IMR-90 (cell line): ENCODE measurements around the gene HECW1. TPM values are rescaled to one million over a fixed set of nuclear protein-coding genes. Genes with fewer than 3 reads are reported as not detected.

Experiments
- ATAC-seq: fragments of 200-7000 bp; cut with Tn5 transposase; 2 replicates; pipeline ENCODE4 v1.9.1; 2020; ENCODE audit warnings: low read depth, mild to moderate bottlenecking, moderate library complexity
- BruUV-seq: library from RNA; stranded (reverse); fragments of 400-500 nt; replicated peaks from 2 replicates; lab custom pipeline; 2021; lab: Mats Ljungman, UMichigan
- CTCF ChIA-PET: fragments of 300-600 bp; formaldehyde crosslinking; extraction: SDS; loops from one replicate; lab custom pipeline; 2021; ENCODE audit warnings: antibody characterized with exemption; lab: Yijun Ruan, JAX
- POLR2A ChIA-PET: fragments of 300-600 bp; sonication (Branson Sonifier 250); formaldehyde crosslinking; loops from one replicate; lab custom pipeline; 2022; ENCODE audit warnings: antibody characterized with exemption; ENCODE audit not compliant: unreplicated experiment; lab: Charles Lee
- DNase-seq: peaks from one replicate; pipeline ENCODE4 v3.0.0; 2013
- H2AFZ ChIP-seq: replicated peaks from 2 replicates; pipeline ENCODE3; 2013; ENCODE audit warnings: low read length, mild to moderate bottlenecking; ENCODE audit not compliant: poor library complexity
- H2AK5ac ChIP-seq: 2 replicates; pipeline ENCODE4 v1.6.1; 2013; ENCODE audit warnings: low read depth, low read length, inconsistent platforms
- H2AK9ac ChIP-seq: replicated peaks from 2 replicates; pipeline ENCODE3; 2013; ENCODE audit warnings: mild to moderate bottlenecking, low read depth, low read length, moderate library complexity; ENCODE audit not compliant: poor library complexity
- H2BK120ac ChIP-seq: 2 replicates; pipeline ENCODE4 v1.6.1; 2013; ENCODE audit warnings: low read depth, low read length, inconsistent platforms
- H2BK15ac ChIP-seq: 3 replicates; pipeline ENCODE4 v1.6.1; 2013; ENCODE audit warnings: low read depth, low read length, inconsistent platforms
- H2BK20ac ChIP-seq: 2 replicates; pipeline ENCODE4 v1.6.1; 2013; ENCODE audit warnings: low read depth, mild to moderate bottlenecking, inconsistent platforms, low read length, moderate library complexity
- H2BK5ac ChIP-seq: 2 replicates; pipeline ENCODE4 v1.6.1; 2013; ENCODE audit warnings: mild to moderate bottlenecking, low read depth, low read length, inconsistent platforms; ENCODE audit not compliant: poor library complexity, severe bottlenecking
- H3K14ac ChIP-seq: replicated peaks from 2 replicates; pipeline ENCODE4 v1.6.1; 2013; ENCODE audit warnings: low read depth, low read length, inconsistent platforms
- H3K18ac ChIP-seq: 2 replicates; pipeline ENCODE4 v1.6.1; 2013; ENCODE audit warnings: low read depth, low read length, control low read depth
- H3K23ac ChIP-seq: 2 replicates; pipeline ENCODE4 v1.6.1; 2013; ENCODE audit warnings: low read depth, low read length, inconsistent platforms
- H3K27ac ChIP-seq: 2 replicates; pipeline ENCODE4 v1.5.1; 2013; ENCODE audit warnings: mild to moderate bottlenecking, control low read depth, low read length; ENCODE audit not compliant: insufficient read depth
- H3K27me3 ChIP-seq: 2 replicates; pipeline ENCODE4 v1.6.1; 2013; ENCODE audit warnings: low read length; ENCODE audit not compliant: control insufficient read depth, insufficient read depth
- H3K36me3 ChIP-seq: 2 replicates; pipeline ENCODE4 v1.6.1; 2013; ENCODE audit warnings: low read length, mixed read lengths; ENCODE audit not compliant: control insufficient read depth, insufficient read depth
- H3K4ac ChIP-seq: 2 replicates; pipeline ENCODE4 v1.6.1; 2013; ENCODE audit warnings: low read depth, low read length, inconsistent platforms
- H3K4me1 ChIP-seq: 2 replicates; pipeline ENCODE4 v1.6.1; 2013; ENCODE audit warnings: low read length, mixed read lengths; ENCODE audit not compliant: control insufficient read depth, insufficient read depth
- H3K4me2 ChIP-seq: 2 replicates; pipeline ENCODE4 v1.6.1; 2013; ENCODE audit warnings: low read depth, mild to moderate bottlenecking, control low read depth, low read length, moderate library complexity
- H3K4me3 ChIP-seq: 2 replicates; pipeline ENCODE4 v1.5.1; 2013; ENCODE audit warnings: low read depth, mild to moderate bottlenecking, control low read depth, low read length, moderate library complexity; ENCODE audit not compliant: insufficient read depth
- H3K56ac ChIP-seq: 2 replicates; pipeline ENCODE4 v1.6.1; 2013; ENCODE audit warnings: low read length, inconsistent platforms; ENCODE audit not compliant: insufficient read depth; ENCODE audit errors: extremely low read depth
- H3K79me1 ChIP-seq, 2 experiments: 2 replicates each; pipeline ENCODE4 v1.6.1; 2013; ENCODE audit warnings: low read length in 2 of 2, inconsistent platforms in 1 of 2, low read depth in 1 of 2
- H3K9ac ChIP-seq: 2 replicates; pipeline ENCODE4 v1.6.1; 2013; ENCODE audit warnings: low read depth, low read length, control low read depth
- H3K9me1 ChIP-seq: 2 replicates; pipeline ENCODE4 v1.6.1; 2013; ENCODE audit warnings: low read length, inconsistent platforms; ENCODE audit not compliant: insufficient read depth
- H3K9me3 ChIP-seq: 2 replicates; pipeline ENCODE4 v1.6.1; 2013; ENCODE audit warnings: low read length; ENCODE audit not compliant: control insufficient read depth, insufficient read depth
- H4K20me1 ChIP-seq: 2 replicates; pipeline ENCODE4 v1.6.1; 2013; ENCODE audit warnings: low read length, inconsistent platforms; ENCODE audit not compliant: insufficient read depth
- H4K5ac ChIP-seq: 2 replicates; pipeline ENCODE4 v1.6.1; 2013; ENCODE audit warnings: mild to moderate bottlenecking, low read depth, low read length, control low read depth
- H4K8ac ChIP-seq, 2 experiments: 2 replicates each; pipeline ENCODE4 v1.6.1; 2013; ENCODE audit warnings: low read depth in 2 of 2, low read length in 2 of 2, control low read depth in 1 of 2, inconsistent platforms in 1 of 2
- H4K91ac ChIP-seq: 2 replicates; pipeline ENCODE4 v1.6.1; 2013; ENCODE audit warnings: low read depth, low read length, inconsistent platforms; ENCODE audit not compliant: insufficient read depth
- BHLHE40 ChIP-seq: fragments of 150-350 bp; IDR thresholded peaks from 2 replicates; pipeline ENCODE4 v1.6.1; 2016; ENCODE audit warnings: mild to moderate bottlenecking, low read depth, low read length
- CEBPB ChIP-seq: IDR thresholded peaks from 2 replicates; pipeline ENCODE4 v1.6.1; 2012; ENCODE audit warnings: low read depth, low read length, improper control_type of control experiment
- CHD1 ChIP-seq: IDR thresholded peaks from 2 replicates; pipeline ENCODE4 v1.6.1; 2012; ENCODE audit warnings: low read depth, low read length, improper control_type of control experiment
- FOS ChIP-seq: fragments of 150-350 bp; IDR thresholded peaks from 2 replicates; pipeline ENCODE4 v1.6.1; 2016; ENCODE audit warnings: low read depth, low read length
- MAFK ChIP-seq: IDR thresholded peaks from 2 replicates; pipeline ENCODE4 v1.6.1; 2012; ENCODE audit warnings: low read depth, low read length, improper control_type of control experiment
- MAZ ChIP-seq: IDR thresholded peaks from 2 replicates; pipeline ENCODE4 v1.6.1; 2012; ENCODE audit warnings: low read depth, mild to moderate bottlenecking, low read length, improper control_type of control experiment, moderate library complexity, borderline replicate concordance
- MXI1 ChIP-seq: IDR thresholded peaks from 2 replicates; pipeline ENCODE4 v1.6.1; 2012; ENCODE audit warnings: low read depth, mild to moderate bottlenecking, low read length, moderate library complexity, borderline replicate concordance
- NFE2L2 ChIP-seq: fragments of 150-350 bp; IDR thresholded peaks from 2 replicates; pipeline ENCODE4 v1.6.1; 2016; ENCODE audit warnings: low read depth, mild to moderate bottlenecking, low read length
- POLR2A ChIP-seq: IDR thresholded peaks from 2 replicates; pipeline ENCODE4 v1.6.1; 2012; ENCODE audit warnings: mild to moderate bottlenecking, low read depth, low read length
- RAD21 ChIP-seq: IDR thresholded peaks from 2 replicates; pipeline ENCODE4 v1.6.1; 2012; ENCODE audit warnings: low read length, improper control_type of control experiment
- RCOR1 ChIP-seq: IDR thresholded peaks from 2 replicates; pipeline ENCODE4 v1.6.1; 2012; ENCODE audit warnings: mild to moderate bottlenecking, low read length, improper control_type of control experiment; ENCODE audit not compliant: insufficient replicate concordance
- RFX5 ChIP-seq: IDR thresholded peaks from 2 replicates; pipeline ENCODE4 v1.8.0; 2012; ENCODE audit warnings: low read depth, mild to moderate bottlenecking, low read length, moderate library complexity
- SMC3 ChIP-seq: fragments of 150-350 bp; IDR thresholded peaks from 2 replicates; pipeline ENCODE4 v1.6.1; 2016; ENCODE audit warnings: low read depth, mild to moderate bottlenecking, antibody characterized with exemption, low read length, moderate library complexity
- WGBS, 2 experiments: methylation state at CpG; one replicate each; pipeline versions ENCODE4 v1.1.5 to v1.1.7; 2013; ENCODE audit warnings: missing lambda C conversion rate in 2 of 2; ENCODE audit not compliant: insufficient read length in 1 of 2; ENCODE audit errors: extremely low coverage in 2 of 2; 5-methylcytosine and 5-hydroxymethylcytosine counted together
- dilution Hi-C: fragments of 300-500 bp; cut with HindIII; formaldehyde crosslinking; loops from one replicate; pipeline ENCODE4 v1.14.3; 2018; ENCODE audit warnings: low sequenced_read_pairs; ENCODE audit not compliant: unreplicated experiment
- in situ Hi-C: fragments of 300-500 bp; cut with MboI; formaldehyde crosslinking; loops from 3 replicates; pipeline ENCODE4 v1.14.3; 2019; ENCODE audit warnings: low sequenced_read_pairs, inconsistent platforms, mixed read lengths
- intact Hi-C: fragments of 100-400 bp; cut with micrococcal nuclease; formaldehyde crosslinking; loops from 2 replicates; pipeline ENCODE4 v1.10.0; 2022
- polyA plus RNA-seq, 3 experiments: library from polyadenylated mRNA; depleted of rRNA; stranded (reverse); fragments of >200 nt; gene quantifications; 2 replicates each; pipeline ENCODE4 v1.2.3, GENCODE V29; 2012; ENCODE audit warnings: low replicate concordance in 1 of 3
- total RNA-seq: library from RNA; depleted of rRNA; stranded (reverse); fragments of >200 nt; gene quantifications from 2 replicates; pipeline ENCODE4 v1.2.3, GENCODE V29; 2012
- TF ChIP-seq, protein P1 (sequence below): fragments of 150-350 bp; IDR thresholded peaks from 2 replicates; pipeline ENCODE4 v1.6.1; 2016; ENCODE audit warnings: low read depth, mild to moderate bottlenecking, low read length, moderate library complexity, borderline replicate concordance
- TF ChIP-seq, protein P2 (sequence below): fragments of 150-350 bp; IDR thresholded peaks from 2 replicates; pipeline ENCODE4 v1.6.1; 2017; ENCODE audit warnings: mild to moderate bottlenecking, antibody characterized with exemption, low read length, low read depth
- TF ChIP-seq, protein P3 (sequence below): conservative IDR thresholded peaks from 2 replicates; pipeline ENCODE4 v1.5.1; 2012; ENCODE audit warnings: mild to moderate bottlenecking, low read depth, low read length, improper control_type of control experiment

The HECW1 gene
- total and polyA plus RNA-seq, 2 of the 4 experiments (the other 2 are of a cell fraction): 0.56 to 1.3 TPM

DNA sequence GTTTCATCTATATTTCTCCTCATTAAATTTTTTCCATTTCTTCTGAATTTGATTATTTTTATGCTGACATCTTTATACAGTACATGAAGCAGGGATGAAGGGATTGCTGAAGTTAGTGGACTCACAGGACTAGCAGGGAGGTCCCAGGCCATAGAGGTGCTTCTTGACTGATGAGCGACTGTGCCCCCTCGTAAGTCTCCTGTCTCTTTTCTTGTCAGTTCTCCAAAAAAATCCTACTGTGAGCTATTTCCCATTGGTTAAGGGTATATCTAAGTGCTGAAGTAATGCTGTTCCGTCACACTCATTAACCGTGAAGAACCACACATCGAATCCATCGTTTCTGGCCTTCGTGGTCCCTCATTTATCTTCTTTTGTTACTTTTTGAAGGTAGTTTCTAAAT lies 27.7 kb downstream of the HECW1 start:
- dilution Hi-C loops (no loop called here), in situ Hi-C loops (no loop called here), intact Hi-C loops (no loop called here)
- H3K27me3 ChIP-seq: no peaks in the 10 kb centered on the region; the same call in 1 of the 2 replicates
- no peak overlapping the region for H2AFZ ChIP-seq
- DNase-seq (no peak), ATAC-seq (no peak)
- H2BK20ac ChIP-seq: no peak overlapping the region
- H3K79me1 ChIP-seq: no peaks in the 10 kb centered on the region
- no peak overlapping the region for H2AK9ac ChIP-seq
- no peak overlapping the region for H4K5ac ChIP-seq
- H3K9me3 ChIP-seq: no peaks in the 10 kb centered on the region
- H3K4me3 ChIP-seq: no peak overlapping the region
- H2BK15ac ChIP-seq: no peak overlapping the region
- no peak overlapping the region for H4K8ac ChIP-seq
- H3K4ac ChIP-seq: no peak overlapping the region
- no peak overlapping the region for H3K27ac ChIP-seq
- no peaks in the 10 kb centered on the region for H4K20me1 ChIP-seq
- no peak overlapping the region for H3K23ac ChIP-seq
- no TSS peak for BruUV-seq
- H2AK5ac ChIP-seq: no peak overlapping the region
- H2BK120ac ChIP-seq: no peak overlapping the region
- H3K9me1 ChIP-seq: 0 out of 2 replicates have a peak, but pooled peaks cover 3% of the 10 kb centered on the region
- ChIA-PET POLR2A (no interaction called here), CTCF (no interaction called here)
- no peak overlapping the region for H3K9ac ChIP-seq
- no peak overlapping the region for H2BK5ac ChIP-seq
- WGBS, 2 experiments: 96% methylated on average over 4 of the region's 7 CpGs; no CpG with 5 or more reads in 1 of the 2 experiments
- TF ChIP-seq MAFK: no peak
- TF ChIP-seq MXI1: no peak
- no peak for TF ChIP-seq RFX5
- TF ChIP-seq SMC3: no peak
- TF ChIP-seq, protein P1, sequence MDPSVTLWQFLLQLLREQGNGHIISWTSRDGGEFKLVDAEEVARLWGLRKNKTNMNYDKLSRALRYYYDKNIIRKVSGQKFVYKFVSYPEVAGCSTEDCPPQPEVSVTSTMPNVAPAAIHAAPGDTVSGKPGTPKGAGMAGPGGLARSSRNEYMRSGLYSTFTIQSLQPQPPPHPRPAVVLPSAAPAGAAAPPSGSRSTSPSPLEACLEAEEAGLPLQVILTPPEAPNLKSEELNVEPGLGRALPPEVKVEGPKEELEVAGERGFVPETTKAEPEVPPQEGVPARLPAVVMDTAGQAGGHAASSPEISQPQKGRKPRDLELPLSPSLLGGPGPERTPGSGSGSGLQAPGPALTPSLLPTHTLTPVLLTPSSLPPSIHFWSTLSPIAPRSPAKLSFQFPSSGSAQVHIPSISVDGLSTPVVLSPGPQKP: no peak
- no peak for TF ChIP-seq CEBPB
- TF ChIP-seq NFE2L2: no peak
- TF ChIP-seq, protein P2, sequence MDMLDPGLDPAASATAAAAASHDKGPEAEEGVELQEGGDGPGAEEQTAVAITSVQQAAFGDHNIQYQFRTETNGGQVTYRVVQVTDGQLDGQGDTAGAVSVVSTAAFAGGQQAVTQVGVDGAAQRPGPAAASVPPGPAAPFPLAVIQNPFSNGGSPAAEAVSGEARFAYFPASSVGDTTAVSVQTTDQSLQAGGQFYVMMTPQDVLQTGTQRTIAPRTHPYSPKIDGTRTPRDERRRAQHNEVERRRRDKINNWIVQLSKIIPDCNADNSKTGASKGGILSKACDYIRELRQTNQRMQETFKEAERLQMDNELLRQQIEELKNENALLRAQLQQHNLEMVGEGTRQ: no peak
- no peak for TF ChIP-seq RCOR1
- TF ChIP-seq RAD21: no peak
- TF ChIP-seq, protein P3, sequence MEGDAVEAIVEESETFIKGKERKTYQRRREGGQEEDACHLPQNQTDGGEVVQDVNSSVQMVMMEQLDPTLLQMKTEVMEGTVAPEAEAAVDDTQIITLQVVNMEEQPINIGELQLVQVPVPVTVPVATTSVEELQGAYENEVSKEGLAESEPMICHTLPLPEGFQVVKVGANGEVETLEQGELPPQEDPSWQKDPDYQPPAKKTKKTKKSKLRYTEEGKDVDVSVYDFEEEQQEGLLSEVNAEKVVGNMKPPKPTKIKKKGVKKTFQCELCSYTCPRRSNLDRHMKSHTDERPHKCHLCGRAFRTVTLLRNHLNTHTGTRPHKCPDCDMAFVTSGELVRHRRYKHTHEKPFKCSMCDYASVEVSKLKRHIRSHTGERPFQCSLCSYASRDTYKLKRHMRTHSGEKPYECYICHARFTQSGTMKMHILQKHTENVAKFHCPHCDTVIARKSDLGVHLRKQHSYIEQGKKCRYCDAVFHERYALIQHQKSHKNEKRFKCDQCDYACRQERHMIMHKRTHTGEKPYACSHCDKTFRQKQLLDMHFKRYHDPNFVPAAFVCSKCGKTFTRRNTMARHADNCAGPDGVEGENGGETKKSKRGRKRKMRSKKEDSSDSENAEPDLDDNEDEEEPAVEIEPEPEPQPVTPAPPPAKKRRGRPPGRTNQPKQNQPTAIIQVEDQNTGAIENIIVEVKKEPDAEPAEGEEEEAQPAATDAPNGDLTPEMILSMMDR: no peak
- no peak for TF ChIP-seq MAZ
- TF ChIP-seq FOS: no peak
- no peak for TF ChIP-seq CHD1
- TF ChIP-seq BHLHE40: no peak
- TF ChIP-seq POLR2A: no peak
- H4K91ac ChIP-seq: no peak overlapping the region
- H3K56ac ChIP-seq: no peak overlapping the region
- no peak overlapping the region for H3K18ac ChIP-seq
- no peaks in the 10 kb centered on the region for H3K36me3 ChIP-seq
- H3K4me1 ChIP-seq: peaks cover 2% of the 10 kb centered on the region
- H3K4me2 ChIP-seq: no peak overlapping the region
- no peak overlapping the region for H3K14ac ChIP-seq
